GM12873 (cell line): ENCODE results near the gene STK24.

ENCODE experiments used
- TF ChIP-seq, protein P1 (sequence below): IDR thresholded peaks from 2 replicates; pipeline ENCODE4 v1.5.1; 2012; ENCODE audit warnings: low read depth, mild to moderate bottlenecking, moderate library complexity, low read length, control low read depth; ENCODE audit not compliant: insufficient read depth; ENCODE audit errors: missing control alignments

The STK24 gene

GRCh38 chr13:98459721-98460370 is 117.1 kb downstream of the STK24 start:
- TF ChIP-seq, protein P1, sequence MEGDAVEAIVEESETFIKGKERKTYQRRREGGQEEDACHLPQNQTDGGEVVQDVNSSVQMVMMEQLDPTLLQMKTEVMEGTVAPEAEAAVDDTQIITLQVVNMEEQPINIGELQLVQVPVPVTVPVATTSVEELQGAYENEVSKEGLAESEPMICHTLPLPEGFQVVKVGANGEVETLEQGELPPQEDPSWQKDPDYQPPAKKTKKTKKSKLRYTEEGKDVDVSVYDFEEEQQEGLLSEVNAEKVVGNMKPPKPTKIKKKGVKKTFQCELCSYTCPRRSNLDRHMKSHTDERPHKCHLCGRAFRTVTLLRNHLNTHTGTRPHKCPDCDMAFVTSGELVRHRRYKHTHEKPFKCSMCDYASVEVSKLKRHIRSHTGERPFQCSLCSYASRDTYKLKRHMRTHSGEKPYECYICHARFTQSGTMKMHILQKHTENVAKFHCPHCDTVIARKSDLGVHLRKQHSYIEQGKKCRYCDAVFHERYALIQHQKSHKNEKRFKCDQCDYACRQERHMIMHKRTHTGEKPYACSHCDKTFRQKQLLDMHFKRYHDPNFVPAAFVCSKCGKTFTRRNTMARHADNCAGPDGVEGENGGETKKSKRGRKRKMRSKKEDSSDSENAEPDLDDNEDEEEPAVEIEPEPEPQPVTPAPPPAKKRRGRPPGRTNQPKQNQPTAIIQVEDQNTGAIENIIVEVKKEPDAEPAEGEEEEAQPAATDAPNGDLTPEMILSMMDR = no peak

- TF ChIP-seq, protein P1 = no peak
Observed at GRCh38 chr13:98459171-98459681, 117.7 kb downstream of the STK24 start.

DNA sequence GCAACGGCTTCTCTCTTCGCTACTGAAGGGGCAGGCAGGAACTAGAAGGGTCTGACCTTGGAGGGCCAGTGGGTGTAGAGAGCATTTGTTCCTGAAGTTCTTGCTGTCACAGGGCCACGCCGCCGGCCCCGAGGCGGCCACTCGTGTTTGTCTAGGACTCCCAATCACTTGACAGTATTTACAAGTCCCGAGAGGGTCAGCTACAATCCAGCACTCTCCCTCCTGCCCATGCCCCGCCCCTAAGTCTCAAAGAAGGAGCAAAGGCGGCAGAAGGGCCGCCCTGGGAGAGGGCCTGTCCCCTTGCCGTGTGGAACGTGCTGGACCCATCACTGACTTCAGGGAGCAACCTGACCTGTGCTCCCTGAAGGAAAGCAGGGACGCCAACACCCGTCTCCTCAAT is 118.5 kb downstream of the STK24 start:
- TF ChIP-seq, protein P1 = no peak

GRCh38 chr13:98457053-98457452 is 119.9 kb downstream of the STK24 start:
- TF ChIP-seq, protein P1 = no peak

GRCh38 chr13:98456413-98456845 is 120.5 kb downstream of the STK24 start:
- TF ChIP-seq, protein P1 = no peak

- TF ChIP-seq, protein P1 = no peak
Observed at GRCh38 chr13:98454389-98454881, 122.5 kb downstream of the STK24 start.

- TF ChIP-seq, protein P1 = no peak
Observed at GRCh38 chr13:98452851-98453843, 123.8 kb downstream of the STK24 start.
